Naive thymus-derived CD4-positive, alpha-beta T cell (primary cell): Measurements from ENCODE around the gene ZNG1B. TPM values are rescaled to one million over a fixed set of nuclear protein-coding genes. Genes with fewer than 3 reads are reported as not detected.
"Not testable (repeated sequence)": the region's sequence is repeated elsewhere in the genome, so short reads cannot be mapped to it uniquely, and the experiment has no call there.

Experiments
- ATAC-seq: fragments of 150-1000 bp; cut with Tn5 transposase; 2 replicates; pipeline ENCODE4 v1.10.0; 2021; ENCODE audit warnings: mild to moderate bottlenecking, moderate library complexity
- CTCF ChIA-PET: fragments of 350-600 bp; sonication (Branson Sonifier 250); formaldehyde crosslinking; loops from one replicate; lab custom pipeline; 2021; ENCODE audit warnings: antibody characterized with exemption; lab: Charles Lee
- POLR2A ChIA-PET: fragments of 350-600 bp; sonication (Branson Sonifier 250); formaldehyde crosslinking; loops from one replicate; lab custom pipeline; 2021; ENCODE audit warnings: antibody characterized with exemption, inconsistent platforms; lab: Charles Lee
- DNase-seq, 9 donors: peaks; one replicate each; pipeline versions ENCODE4 v3.0.0 to v3.0.0-alpha.2; 2020 to 2022; ENCODE audit warnings: mixed read lengths in 1 of 9
- H3K27ac ChIP-seq: one replicate; pipeline ENCODE4 v1.7.0; 2013; ENCODE audit warnings: mild to moderate bottlenecking, low read depth, low read length, moderate library complexity
- H3K27me3 ChIP-seq, 2 donors: one replicate each; pipeline ENCODE4 v1.7.0; 2013; ENCODE audit warnings: low read length in 2 of 2, mild to moderate bottlenecking in 2 of 2, moderate library complexity in 2 of 2; ENCODE audit not compliant: control insufficient read depth in 2 of 2, insufficient read depth in 2 of 2
- H3K36me3 ChIP-seq, 3 experiments: 1 replicate in 2 of 3; 2 replicates in 1 of 3; pipeline ENCODE4 v1.7.0; 2013; ENCODE audit warnings: low read length in 3 of 3, mild to moderate bottlenecking in 3 of 3, moderate library complexity in 1 of 3; ENCODE audit not compliant: insufficient read depth in 3 of 3, control insufficient read depth in 2 of 3
- H3K4me1 ChIP-seq, 2 donors: one replicate each; pipeline ENCODE4 v1.7.0; 2013; ENCODE audit warnings: low read length in 2 of 2, mild to moderate bottlenecking in 2 of 2, moderate library complexity in 1 of 2; ENCODE audit not compliant: control insufficient read depth in 2 of 2, insufficient read depth in 2 of 2
- H3K4me3 ChIP-seq: 2 replicates; pipeline ENCODE4 v1.7.0; 2013; ENCODE audit warnings: mild to moderate bottlenecking, low read length
- H3K9me3 ChIP-seq, 3 experiments: 1 replicate in 2 of 3; 2 replicates in 1 of 3; pipeline ENCODE4 v1.7.0; 2013; ENCODE audit warnings: low read length in 3 of 3; ENCODE audit not compliant: control insufficient read depth in 2 of 3
- H3K27ac Mint-ChIP-seq, 9 donors: one replicate each; pipeline ENCODE4 v1.8.0; 2020 to 2022; ENCODE audit warnings: mixed read lengths in 9 of 9, mild to moderate bottlenecking in 8 of 9, moderate library complexity in 5 of 9, inconsistent platforms in 2 of 9
- H3K27me3 Mint-ChIP-seq, 5 donors: one replicate each; pipeline ENCODE4 v1.8.0; 2021 to 2022; ENCODE audit warnings: mixed read lengths in 5 of 5, mild to moderate bottlenecking in 1 of 5
- H3K36me3 Mint-ChIP-seq, 5 donors: one replicate each; pipeline ENCODE4 v1.8.0; 2020 to 2022; ENCODE audit warnings: mixed read lengths in 5 of 5, mild to moderate bottlenecking in 3 of 5, inconsistent platforms in 1 of 5
- H3K4me1 Mint-ChIP-seq, 7 donors: one replicate each; pipeline ENCODE4 v1.8.0; 2020 to 2022; ENCODE audit warnings: mixed read lengths in 7 of 7, mild to moderate bottlenecking in 3 of 7, inconsistent platforms in 1 of 7
- H3K4me3 Mint-ChIP-seq, 10 donors: one replicate each; pipeline ENCODE4 v1.8.0; 2020 to 2022; ENCODE audit warnings: mild to moderate bottlenecking in 10 of 10, mixed read lengths in 10 of 10, moderate library complexity in 6 of 10, inconsistent platforms in 2 of 10
- H3K9me3 Mint-ChIP-seq, 11 donors: one replicate each; pipeline ENCODE4 v1.8.0; 2020 to 2022; ENCODE audit warnings: mixed read lengths in 11 of 11, mild to moderate bottlenecking in 4 of 11, inconsistent platforms in 1 of 11, moderate library complexity in 1 of 11
- intact Hi-C, 2 donors: fragments of 100-400 bp; cut with micrococcal nuclease; formaldehyde crosslinking; loops; one replicate each; pipeline ENCODE4 v1.15.1; 2023
- polyA plus RNA-seq, 2 donors: library from polyadenylated mRNA; unstranded; fragments of 300-500 nt; fragmentation: Illumina TruSeq; gene quantifications; one replicate each; pipeline ENCODE4 v1.2.3, GENCODE V29; 2021
- total RNA-seq, 6 experiments: library from RNA in 5 of 6; stranded (reverse) in 5 of 6; gene quantifications; 1 replicate in 5 of 6; 2 replicates in 1 of 6; pipeline ENCODE4 v1.2.3 and lab custom pipeline; 2021 to 2026

The ZNG1B gene
- total and polyA plus RNA-seq, 7 experiments from 2014 or later, result 21.5 to 44.7 (median 37.5) TPM

GRCh38 chr2:113528126-113528525, 90.6 kb downstream of the ZNG1B start:
- H3K36me3 Mint-ChIP-seq, DNase-seq, H3K36me3 ChIP-seq, H3K27ac ChIP-seq, H3K4me3 Mint-ChIP-seq, H3K4me1 Mint-ChIP-seq, H3K9me3 Mint-ChIP-seq, H3K4me1 ChIP-seq, H3K27ac Mint-ChIP-seq, CTCF ChIA-PET, H3K4me3 ChIP-seq, intact Hi-C loops, H3K27me3 ChIP-seq, POLR2A ChIA-PET, H3K9me3 ChIP-seq, ATAC-seq: not testable (repeated sequence)
- H3K27me3 Mint-ChIP-seq, result peaks cover 0 to 18% (median 0%) of the 10 kb centered on the region in 5 donors

- H3K36me3 Mint-ChIP-seq, H3K9me3 Mint-ChIP-seq, CTCF ChIA-PET, H3K27ac ChIP-seq, H3K36me3 ChIP-seq, ATAC-seq, DNase-seq, H3K4me1 ChIP-seq, H3K4me1 Mint-ChIP-seq, H3K27me3 ChIP-seq, H3K4me3 Mint-ChIP-seq, intact Hi-C loops, H3K4me3 ChIP-seq, H3K27ac Mint-ChIP-seq, POLR2A ChIA-PET, H3K9me3 ChIP-seq: not testable (repeated sequence)
- peaks cover 0 to 26% (median 0%) of the 10 kb centered on the region in 5 donors for H3K27me3 Mint-ChIP-seq
Measured at GRCh38 chr2:113528904-113529303, 91.4 kb downstream of the ZNG1B start.

GRCh38 chr2:113532991-113533390, 95.5 kb downstream of the ZNG1B start:
- POLR2A ChIA-PET, CTCF ChIA-PET, H3K27ac Mint-ChIP-seq, intact Hi-C loops, H3K4me3 ChIP-seq, H3K27me3 ChIP-seq, H3K36me3 ChIP-seq, H3K4me3 Mint-ChIP-seq, H3K36me3 Mint-ChIP-seq, H3K27ac ChIP-seq, H3K4me1 Mint-ChIP-seq, ATAC-seq, DNase-seq, H3K9me3 ChIP-seq, H3K4me1 ChIP-seq, H3K9me3 Mint-ChIP-seq: not testable (repeated sequence)
- peaks cover 0 to 21% (median 0%) of the 10 kb centered on the region in 5 donors for H3K27me3 Mint-ChIP-seq

GRCh38 chr2:113536573-113536972, 99.1 kb downstream of the ZNG1B start:
- H3K27ac Mint-ChIP-seq, H3K36me3 ChIP-seq, DNase-seq, H3K4me3 ChIP-seq, H3K27ac ChIP-seq, H3K4me1 ChIP-seq, H3K4me3 Mint-ChIP-seq, intact Hi-C loops, ATAC-seq, H3K36me3 Mint-ChIP-seq, H3K27me3 ChIP-seq, H3K9me3 Mint-ChIP-seq, H3K4me1 Mint-ChIP-seq, CTCF ChIA-PET, POLR2A ChIA-PET, H3K9me3 ChIP-seq: not testable (repeated sequence)
- H3K27me3 Mint-ChIP-seq, result peaks cover 0 to 22% (median 5%) of the 10 kb centered on the region in 5 donors

- H3K36me3 ChIP-seq, POLR2A ChIA-PET: not testable (repeated sequence)
Measured at GRCh38 chr2:113540834-113541203, 103.3 kb downstream of the ZNG1B start.

GRCh38 chr2:113541204-113541975, 103.9 kb downstream of the ZNG1B start:
- peak overlapping the region; percentile 46 for H3K4me3 ChIP-seq
- ATAC-seq, result peak; percentile 66
- H3K9me3 ChIP-seq, H3K4me1 Mint-ChIP-seq, intact Hi-C loops, H3K27me3 ChIP-seq, H3K4me1 ChIP-seq, H3K36me3 Mint-ChIP-seq, H3K27ac Mint-ChIP-seq, POLR2A ChIA-PET, H3K36me3 ChIP-seq, H3K27ac ChIP-seq, H3K9me3 Mint-ChIP-seq, CTCF ChIA-PET: not testable (repeated sequence)
- peak overlapping the region; percentile 55 to 84 (median 74) for H3K4me3 Mint-ChIP-seq
- peak in 6 of 9 donors; percentile 7 to 32 (median 20) for DNase-seq
- peaks cover 0 to 29% (median 11%) of the 10 kb centered on the region in 5 donors for H3K27me3 Mint-ChIP-seq

More at GRCh38 chr2:113540834-113541203, 103.3 kb downstream of the ZNG1B start:
- H3K9me3 Mint-ChIP-seq, CTCF ChIA-PET, H3K4me1 Mint-ChIP-seq, H3K27ac Mint-ChIP-seq, intact Hi-C loops, H3K4me1 ChIP-seq, DNase-seq, H3K27ac ChIP-seq, H3K27me3 ChIP-seq, H3K9me3 ChIP-seq, H3K36me3 Mint-ChIP-seq, H3K4me3 ChIP-seq: not testable (repeated sequence)
- Mint-ChIP-seq H3K4me3 (peak overlapping the region; percentile 55 to 84 (median 74)), H3K27me3 (peaks cover 0 to 29% (median 11%) of the 10 kb centered on the region in 5 donors)
- peak; percentile 31 for ATAC-seq

- ATAC-seq, result peak; percentile 41
- H3K4me1 Mint-ChIP-seq, POLR2A ChIA-PET, CTCF ChIA-PET, DNase-seq, H3K9me3 ChIP-seq, H3K9me3 Mint-ChIP-seq, H3K4me1 ChIP-seq, H3K36me3 ChIP-seq, H3K27me3 ChIP-seq, intact Hi-C loops, H3K4me3 ChIP-seq, H3K27ac ChIP-seq, H3K36me3 Mint-ChIP-seq: not testable (repeated sequence)
- Mint-ChIP-seq H3K27ac (peak overlapping the region in 1 of 9 donors; percentile 57), H3K4me3 (peak overlapping the region in 7 of 10 donors; percentile 68 to 83 (median 82)), H3K27me3 (peaks cover 0 to 29% (median 11%) of the 10 kb centered on the region in 5 donors)
Measured at GRCh38 chr2:113541976-113542485, 104.5 kb downstream of the ZNG1B start.
